GM18511 (cell line): ENCODE data around the gene SLCO2A1.
"Not testable (repeated sequence)": the region's sequence is repeated elsewhere in the genome, so short reads cannot be mapped to it uniquely, and the experiment has no call there.

Experiments used
- ATAC-seq: cut with Tn5 transposase; IDR thresholded peaks from one replicate; pipeline ENCODE4 v1.9.1; 2021; ENCODE audit warnings: mild to moderate bottlenecking, moderate library complexity; ENCODE audit not compliant: unreplicated experiment

Gene SLCO2A1

GRCh38 chr3:134029734-134030378, at the start of gene SLCO2A1:
TSS of gene SLCO2A1 (minus strand) at chr3:134029925. CDS start at chr3:134029802, 123 bp downstream.
- no peak for ATAC-seq

GRCh38 chr3:134079111-134079547, 49.4 kb upstream of the SLCO2A1 start:
- ATAC-seq, result no peak

- no peak for ATAC-seq
These were observed 48.6 kb upstream of the SLCO2A1 start for GRCh38 chr3:134078169-134078831.

- ATAC-seq, result no peak
These were observed 48.0 kb upstream of the SLCO2A1 start for GRCh38 chr3:134077649-134078161.

- no peak for ATAC-seq
These were observed 47.1 kb upstream of the SLCO2A1 start for GRCh38 chr3:134076851-134077250.

GRCh38 chr3:134075846-134076245, 46.1 kb upstream of the SLCO2A1 start:
- no peak for ATAC-seq

GRCh38 chr3:134075568-134075825, 45.8 kb upstream of the SLCO2A1 start:
- ATAC-seq, result no peak

- no peak for ATAC-seq
These were observed 45.3 kb upstream of the SLCO2A1 start for GRCh38 chr3:134074790-134075567.

GRCh38 chr3:134074001-134074789, 44.5 kb upstream of the SLCO2A1 start:
- ATAC-seq, result no peak

- no peak for ATAC-seq
These were observed 43.8 kb upstream of the SLCO2A1 start for GRCh38 chr3:134073583-134073945.

- no peak for ATAC-seq
These were observed 43.3 kb upstream of the SLCO2A1 start for GRCh38 chr3:134072881-134073582.

- not testable (repeated sequence) for ATAC-seq
These were observed 40.6 kb upstream of the SLCO2A1 start for GRCh38 chr3:134070281-134070680.

GRCh38 chr3:134068429-134068828, 38.7 kb upstream of the SLCO2A1 start:
- no peak for ATAC-seq

- ATAC-seq, result no peak
These were observed 37.9 kb upstream of the SLCO2A1 start for GRCh38 chr3:134067531-134068161.

- no peak for ATAC-seq
These were observed 37.2 kb upstream of the SLCO2A1 start for GRCh38 chr3:134066651-134067530.

GRCh38 chr3:134066158-134066541, 36.4 kb upstream of the SLCO2A1 start:
- no peak for ATAC-seq

GRCh38 chr3:134065252-134066157, 35.8 kb upstream of the SLCO2A1 start:
- ATAC-seq, result no peak

- ATAC-seq, result no peak
These were observed 34.4 kb upstream of the SLCO2A1 start for GRCh38 chr3:134064081-134064480.
